ENCODE results near the gene DUSP3.

Gene DUSP3

GRCh38 chr17:43753493-43754129 lies 25.2 kb downstream of the DUSP3 start:
- no peak overlapping the region for H3K4me3 ChIP-seq (ENCODE audit: low read depth, low read length)
- TF ChIP-seq, protein P1, sequence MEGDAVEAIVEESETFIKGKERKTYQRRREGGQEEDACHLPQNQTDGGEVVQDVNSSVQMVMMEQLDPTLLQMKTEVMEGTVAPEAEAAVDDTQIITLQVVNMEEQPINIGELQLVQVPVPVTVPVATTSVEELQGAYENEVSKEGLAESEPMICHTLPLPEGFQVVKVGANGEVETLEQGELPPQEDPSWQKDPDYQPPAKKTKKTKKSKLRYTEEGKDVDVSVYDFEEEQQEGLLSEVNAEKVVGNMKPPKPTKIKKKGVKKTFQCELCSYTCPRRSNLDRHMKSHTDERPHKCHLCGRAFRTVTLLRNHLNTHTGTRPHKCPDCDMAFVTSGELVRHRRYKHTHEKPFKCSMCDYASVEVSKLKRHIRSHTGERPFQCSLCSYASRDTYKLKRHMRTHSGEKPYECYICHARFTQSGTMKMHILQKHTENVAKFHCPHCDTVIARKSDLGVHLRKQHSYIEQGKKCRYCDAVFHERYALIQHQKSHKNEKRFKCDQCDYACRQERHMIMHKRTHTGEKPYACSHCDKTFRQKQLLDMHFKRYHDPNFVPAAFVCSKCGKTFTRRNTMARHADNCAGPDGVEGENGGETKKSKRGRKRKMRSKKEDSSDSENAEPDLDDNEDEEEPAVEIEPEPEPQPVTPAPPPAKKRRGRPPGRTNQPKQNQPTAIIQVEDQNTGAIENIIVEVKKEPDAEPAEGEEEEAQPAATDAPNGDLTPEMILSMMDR (IDR thresholded peaks at IDR 0.05; ENCODE audit: low read depth, low read length) = no peak

- H3K4me3 ChIP-seq (ENCODE audit: low read depth, low read length) = no peak overlapping the region
- TF ChIP-seq, protein P1 (IDR thresholded peaks at IDR 0.05; ENCODE audit: low read depth, low read length) = no peak
Observed at GRCh38 chr17:43750153-43750552, 28.6 kb downstream of the DUSP3 start.

DNA sequence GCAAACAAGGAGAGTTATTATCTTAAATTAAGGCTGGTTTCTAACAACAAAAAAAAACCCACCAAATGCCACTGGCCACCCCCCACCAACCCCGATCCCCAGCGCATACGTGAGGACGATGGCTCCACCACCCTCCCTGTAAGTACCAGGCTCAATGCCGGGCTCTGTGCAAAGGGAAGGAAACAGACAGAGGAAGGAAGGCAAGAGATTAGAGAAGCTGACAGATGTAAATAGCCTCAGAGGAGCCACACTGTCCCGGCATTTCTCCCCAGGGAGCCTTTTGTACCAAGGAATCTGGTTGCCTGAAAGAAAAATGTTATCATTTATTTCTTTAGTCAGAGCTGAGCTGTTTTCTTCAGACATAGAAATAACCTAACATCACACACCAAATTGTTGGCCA lies 33.2 kb downstream of the DUSP3 start:
- TF ChIP-seq, protein P1 (IDR thresholded peaks at IDR 0.05; ENCODE audit: low read depth, low read length) = no peak
- H3K4me3 ChIP-seq (ENCODE audit: low read depth, low read length) = no peak overlapping the region

GRCh38 chr17:43741636-43742035 lies 37.1 kb downstream of the DUSP3 start:
- TF ChIP-seq, protein P1 (IDR thresholded peaks at IDR 0.05; ENCODE audit: low read depth, low read length) = no peak
- no peak overlapping the region for H3K4me3 ChIP-seq (ENCODE audit: low read depth, low read length)

- TF ChIP-seq, protein P1 (IDR thresholded peaks at IDR 0.05; ENCODE audit: low read depth, low read length) = no peak
Observed at GRCh38 chr17:43740541-43740940, 38.2 kb downstream of the DUSP3 start.

DNA sequence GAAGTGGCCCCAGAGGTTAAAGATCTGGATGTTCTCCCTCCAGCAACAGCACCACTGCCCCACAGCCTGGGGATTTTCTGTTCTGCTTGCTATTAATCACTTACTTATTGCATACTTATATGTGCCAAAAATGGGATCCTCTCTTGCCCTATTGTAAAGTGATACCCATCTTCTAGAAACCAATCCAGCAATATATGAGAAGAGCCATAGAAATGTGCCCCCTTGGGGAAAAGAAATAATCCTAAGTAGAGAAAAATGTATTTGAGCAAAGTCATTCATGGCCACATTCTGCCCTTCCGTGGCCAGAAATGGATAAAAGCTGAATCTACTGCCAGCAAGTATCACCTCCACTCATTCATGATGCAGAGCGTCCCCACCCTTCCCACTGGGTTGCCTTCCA lies 41.1 kb downstream of the DUSP3 start:
- no peak overlapping the region for H3K4me3 ChIP-seq (ENCODE audit: low read depth, low read length)
- TF ChIP-seq, protein P1 (IDR thresholded peaks at IDR 0.05; ENCODE audit: low read depth, low read length) = no peak

More at GRCh38 chr17:43740541-43740940, 38.2 kb downstream of the DUSP3 start:
- no peak overlapping the region for H3K4me3 ChIP-seq (ENCODE audit: low read depth, low read length)

- TF ChIP-seq, protein P1 (IDR thresholded peaks at IDR 0.05; ENCODE audit: low read depth, low read length) = no peak
Observed at GRCh38 chr17:43736389-43736788, 42.4 kb downstream of the DUSP3 start.

More at GRCh38 chr17:43736389-43736788, 42.4 kb downstream of the DUSP3 start:
- H3K4me3 ChIP-seq (ENCODE audit: low read depth, low read length) = no peak overlapping the region
